ENCODE data around the gene CDT1.

Gene CDT1

DNA sequence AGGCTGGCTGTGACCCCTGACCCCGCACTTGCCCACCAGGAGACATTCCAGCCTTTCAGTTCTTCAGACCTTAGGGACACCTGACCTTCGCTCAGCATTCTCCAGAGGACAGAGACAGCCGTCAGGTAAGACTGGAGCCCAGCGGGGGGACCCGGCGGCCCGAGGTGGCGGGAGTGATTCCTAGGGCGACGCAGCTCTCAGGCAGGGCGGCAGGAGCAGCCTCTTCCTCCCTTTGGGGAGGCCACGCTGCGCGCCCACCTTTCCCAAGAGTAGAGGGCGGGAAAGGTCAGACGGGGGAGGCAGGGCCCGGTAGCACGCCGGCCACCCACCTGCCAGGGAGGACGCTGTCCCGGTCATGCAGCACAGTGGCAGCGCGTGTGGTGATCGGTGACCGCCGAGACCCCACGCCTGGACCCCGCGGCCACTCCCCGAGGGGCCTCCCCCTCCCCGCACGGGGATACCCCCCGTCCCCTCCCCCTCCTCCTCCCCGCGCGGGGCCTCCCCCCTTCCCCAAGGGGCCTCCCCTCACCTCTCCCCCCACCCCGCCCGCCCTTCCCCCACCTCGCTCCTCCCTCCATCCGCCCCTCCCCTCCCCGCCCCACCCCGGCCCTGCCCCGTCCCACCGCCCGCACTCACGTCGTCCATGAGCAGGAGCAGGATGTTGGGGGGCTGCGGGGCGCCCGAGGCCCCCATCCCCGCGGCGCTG is 52.7 kb downstream of the CDT1 start:
- Histone ChIP-seq H3K36me3 (ENCODE audit: control insufficient read depth, insufficient read depth, low read length) (no peaks in the 10 kb centered on the region), H3K9ac (ENCODE audit: low read length) (peak overlapping the region; percentile 53), H3K27me3 (ENCODE audit: control insufficient read depth, insufficient read depth, low read length) (no peaks in the 10 kb centered on the region), H3K4me3 (ENCODE audit: low read length) (peak overlapping the region; percentile 53), H3K4me1 (ENCODE audit: control insufficient read depth, insufficient read depth, low read length) (peaks cover 18% of the 10 kb centered on the region), H3K9me3 (ENCODE audit: control insufficient read depth, low read length) (no peaks in the 10 kb centered on the region)

DNA sequence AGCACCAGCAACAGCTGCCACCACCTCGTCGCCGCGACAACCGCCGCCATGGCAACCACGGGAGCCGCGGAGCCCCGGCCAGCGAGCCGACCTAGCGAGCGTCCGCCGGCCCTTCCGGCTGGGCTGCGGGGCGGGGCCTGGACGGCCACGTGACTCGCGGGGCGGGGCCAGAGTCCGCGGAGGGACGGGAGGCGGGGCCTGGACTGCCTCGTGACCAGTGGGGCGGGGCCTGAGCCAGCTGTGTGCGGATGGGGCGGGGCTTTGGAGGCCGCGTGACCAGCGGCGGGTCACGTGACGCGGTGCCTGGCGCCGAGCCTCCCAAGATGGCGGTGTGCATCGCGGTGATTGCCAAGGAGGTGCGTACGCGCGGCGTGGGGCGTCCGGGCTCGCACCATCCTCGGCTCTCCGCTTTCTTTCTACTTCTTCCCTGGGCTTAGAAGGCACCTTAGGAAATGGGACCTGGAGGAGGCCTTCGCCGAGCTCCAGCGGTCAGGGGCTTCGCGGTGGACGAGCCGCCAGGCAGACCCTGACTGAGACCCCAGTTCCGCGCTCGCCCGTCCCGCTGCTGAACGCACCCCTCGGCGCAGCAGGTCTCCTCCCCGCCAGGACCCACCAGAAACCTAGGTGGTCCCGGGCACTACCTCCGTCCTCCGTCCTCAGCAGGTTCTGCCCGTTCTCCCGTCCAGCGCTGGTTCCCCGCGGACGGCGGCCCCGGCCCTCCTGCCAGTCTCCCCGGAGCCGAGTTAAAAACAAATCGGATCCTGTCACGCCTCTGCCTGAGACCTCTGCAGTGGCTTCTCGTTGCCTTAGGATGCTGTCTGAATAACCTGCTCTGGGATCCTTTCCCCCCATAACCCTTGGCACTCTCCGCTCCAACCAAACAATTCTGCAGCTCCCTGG is 53.5 kb downstream of the CDT1 start, which contains the start of the genes GALNS and TRAPPC2L:
Gene GALNS, minus strand, starts transcription at position 120 of the 900 bp plus-strand sequence. Its CDS starts 70 bp downstream, at position 50.
Gene TRAPPC2L, plus strand, starts transcription at position 300 of the 900 bp plus-strand sequence. Its CDS starts 24 bp downstream, at position 324.
- Histone ChIP-seq H3K4me3 (ENCODE audit: low read length) (peak within 1 kb of the TSS; percentile 53), H3K9me3 (ENCODE audit: control insufficient read depth, low read length) (no peaks in the 10 kb centered on the region), H3K9ac (ENCODE audit: low read length) (peak within 1 kb of the TSS; percentile 68), H3K36me3 (ENCODE audit: control insufficient read depth, insufficient read depth, low read length) (no peaks in the 10 kb centered on the region), H3K4me1 (ENCODE audit: control insufficient read depth, insufficient read depth, low read length) (peaks cover 18% of the 10 kb centered on the region), H3K27me3 (ENCODE audit: control insufficient read depth, insufficient read depth, low read length) (no peaks in the 10 kb centered on the region)

DNA sequence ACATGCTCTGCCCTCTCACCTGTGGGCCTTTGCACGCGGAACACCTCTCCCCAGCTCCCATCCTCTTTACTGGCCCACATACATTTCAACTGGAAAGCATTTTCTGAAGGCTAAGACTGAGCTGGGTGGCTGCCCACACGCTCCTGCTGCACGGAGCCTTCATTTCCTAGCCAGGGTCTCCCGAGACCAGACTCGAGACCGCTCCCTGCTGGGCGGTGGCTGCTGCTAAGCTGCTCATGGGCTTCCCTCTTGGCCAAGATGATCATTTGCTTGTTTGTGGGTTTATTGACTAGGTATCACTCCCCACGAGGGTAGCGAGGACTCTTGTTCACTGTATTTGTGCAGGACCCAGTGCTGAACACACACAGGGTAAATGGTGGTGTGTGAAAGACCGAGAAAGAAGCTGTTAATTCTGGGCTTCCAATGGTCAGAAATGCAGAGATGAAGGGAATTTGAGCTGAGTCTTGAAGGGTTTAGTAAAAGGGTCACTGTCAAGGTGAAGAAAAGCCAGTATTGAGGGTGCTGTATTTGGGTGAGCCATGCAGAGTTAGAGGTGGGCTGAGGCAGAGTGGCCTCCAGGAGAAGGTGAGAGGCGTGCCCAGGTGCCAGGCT is 54.2 kb downstream of the CDT1 start:
- peaks cover 18% of the 10 kb centered on the region for H3K4me1 ChIP-seq (ENCODE audit: control insufficient read depth, insufficient read depth, low read length)
- peak overlapping the region; percentile 53 for H3K4me3 ChIP-seq (ENCODE audit: low read length)
- H3K9me3 ChIP-seq (ENCODE audit: control insufficient read depth, low read length) = no peaks in the 10 kb centered on the region
- no peaks in the 10 kb centered on the region for H3K36me3 ChIP-seq (ENCODE audit: control insufficient read depth, insufficient read depth, low read length)
- no peaks in the 10 kb centered on the region for H3K27me3 ChIP-seq (ENCODE audit: control insufficient read depth, insufficient read depth, low read length)
- H3K9ac ChIP-seq (ENCODE audit: low read length) = peak overlapping the region; percentile 68

Data from mucosa of stomach (tissue), 1 donor.